Mucosa of descending colon (tissue), 3 donors: Measurements from ENCODE around the gene ZBTB11. TPM values are rescaled to one million over a fixed set of nuclear protein-coding genes. Genes with fewer than 3 reads are reported as not detected.
"Not testable (repeated sequence)": the region's sequence is repeated elsewhere in the genome, so short reads cannot be mapped to it uniquely, and the experiment has no call there.

ENCODE experiments used
- ATAC-seq: fragments of 200-7000 bp; cut with Tn5 transposase; one replicate; pipeline ENCODE4 v1.9.1; 2020; ENCODE audit warnings: mild to moderate bottlenecking, moderate library complexity
- DNase-seq, 3 donors: peaks; one replicate each; pipeline ENCODE4 v3.0.0-alpha.2; 2020
- H3K36me3 ChIP-seq: fragments of 200-600 bp; one replicate; pipeline ENCODE4 v1.8.0; 2021; ENCODE audit warnings: low read depth, mild to moderate bottlenecking
- H3K4me1 ChIP-seq: fragments of 200-600 bp; one replicate; pipeline ENCODE4 v1.8.0; 2021; ENCODE audit warnings: low read depth, mild to moderate bottlenecking
- H3K4me3 ChIP-seq: fragments of 200-600 bp; one replicate; pipeline ENCODE4 v1.8.0; 2021; ENCODE audit warnings: mild to moderate bottlenecking
- H3K9me3 ChIP-seq: fragments of 200-600 bp; one replicate; pipeline ENCODE4 v1.8.0; 2021; ENCODE audit warnings: mild to moderate bottlenecking
- CTCF ChIP-seq: fragments of 200-600 bp; IDR thresholded peaks from one replicate; pipeline ENCODE4 v1.8.0; 2022; ENCODE audit warnings: antibody characterized with exemption, mild to moderate bottlenecking
- intact Hi-C, 2 donors: fragments of 100-400 bp; cut with DNase I in 1 of 2; cut with micrococcal nuclease in 1 of 2; formaldehyde crosslinking; loops; one replicate each; pipeline versions ENCODE4 v1.11.0 to v1.11.1; 2022; cut with DNase I, micrococcal nuclease
- total RNA-seq, 3 donors: library from RNA; stranded (reverse); fragmentation: NEBNext Ultra II Directional in 2 of 3; extraction: Animal tissue kit (Norgen Biotek cat#: 25700) in 2 of 3; gene quantifications; one replicate each; pipeline versions ENCODE4 v1.2.1 to v1.2.4, GENCODE V29; 2021 to 2023
- donor health status: DM: no; HTN: no; CAD: no; lungs with moderate emphysema.
- donor health status: DM: no; HTN: no; CAD: no.
- donor health status: DM: no; HTN: yes; CAD: no.

The ZBTB11 gene
- total RNA-seq, 3 donors from 2014 or later, result 13.0 to 19.4 (median 13.1) TPM

DNA sequence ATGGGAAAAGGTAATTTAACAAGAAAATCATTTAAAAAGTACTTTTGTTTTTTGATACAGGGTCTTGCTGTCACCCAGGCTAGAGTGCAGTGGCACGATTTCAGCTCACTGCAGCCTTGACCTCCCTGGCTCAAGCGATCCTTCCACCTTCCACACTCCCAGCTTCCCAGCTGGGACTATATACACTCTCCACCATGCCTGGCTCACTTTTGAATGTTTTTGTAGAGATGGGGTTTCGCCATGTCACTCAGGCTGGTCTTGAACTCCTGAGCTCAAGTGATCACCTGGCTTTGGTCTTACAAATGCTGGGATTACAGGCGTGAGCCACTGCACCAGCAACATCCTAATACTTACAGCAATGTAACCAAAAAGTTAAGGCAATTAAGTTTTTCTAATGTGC, 3.5 kb upstream of the ZBTB11 start:
- H3K4me1 ChIP-seq, result peaks cover 23% of the 10 kb centered on the region
- no peak overlapping the region for H3K4me3 ChIP-seq
- ATAC-seq, result no peak
- peaks cover 7% of the 10 kb centered on the region for H3K36me3 ChIP-seq
- H3K9me3 ChIP-seq, result no peaks in the 10 kb centered on the region
- intact Hi-C loops, result no loop called here
- TF ChIP-seq CTCF, result no peak
- no peak for DNase-seq

GRCh38 chr3:101678837-101679236, 1.9 kb upstream of the ZBTB11 start:
- H3K9me3 ChIP-seq, H3K36me3 ChIP-seq, DNase-seq, H3K4me3 ChIP-seq, ATAC-seq: not testable (repeated sequence)
- peaks cover 15% of the 10 kb centered on the region for H3K4me1 ChIP-seq
- intact Hi-C loops, result loop anchor here in 1 of 2 donors (10.0 kb wide), 1 partner anchor 104 kb away; the partner anchor contains the start of gene PCNP

GRCh38 chr3:101677436-101678286, 729 bp upstream of the ZBTB11 start:
- Histone ChIP-seq H3K4me3 (peak overlapping the region; percentile 91), H3K4me1 (peaks cover 19% of the 10 kb centered on the region), H3K36me3 (peaks cover 7% of the 10 kb centered on the region), H3K9me3 (no peaks in the 10 kb centered on the region)
- ATAC-seq (no peak), DNase-seq (peak; percentile 27 to 64 (median 41))
- TF ChIP-seq CTCF, result no peak
- intact Hi-C loops, result loop anchor here in 1 of 2 donors (10.0 kb wide), 1 partner anchor 103 kb away; the partner anchor contains the start of gene PCNP

- H3K36me3 ChIP-seq, result peaks cover 7% of the 10 kb centered on the region
- peak overlapping the region; percentile 91 for H3K4me3 ChIP-seq
- ATAC-seq (peak; percentile 93), DNase-seq (peak; percentile 94 to 98 (median 98))
- H3K9me3 ChIP-seq, result no peaks in the 10 kb centered on the region
- TF ChIP-seq CTCF, result peak; percentile 24
- H3K4me1 ChIP-seq, result peaks cover 19% of the 10 kb centered on the region
- intact Hi-C loops, result loop anchor here in 1 of 2 donors (10.0 kb wide), 1 partner anchor 101 kb away; the partner anchor contains the start of gene PCNP
Measured at GRCh38 chr3:101676216-101676764, 642 bp downstream of the ZBTB11 start.

DNA sequence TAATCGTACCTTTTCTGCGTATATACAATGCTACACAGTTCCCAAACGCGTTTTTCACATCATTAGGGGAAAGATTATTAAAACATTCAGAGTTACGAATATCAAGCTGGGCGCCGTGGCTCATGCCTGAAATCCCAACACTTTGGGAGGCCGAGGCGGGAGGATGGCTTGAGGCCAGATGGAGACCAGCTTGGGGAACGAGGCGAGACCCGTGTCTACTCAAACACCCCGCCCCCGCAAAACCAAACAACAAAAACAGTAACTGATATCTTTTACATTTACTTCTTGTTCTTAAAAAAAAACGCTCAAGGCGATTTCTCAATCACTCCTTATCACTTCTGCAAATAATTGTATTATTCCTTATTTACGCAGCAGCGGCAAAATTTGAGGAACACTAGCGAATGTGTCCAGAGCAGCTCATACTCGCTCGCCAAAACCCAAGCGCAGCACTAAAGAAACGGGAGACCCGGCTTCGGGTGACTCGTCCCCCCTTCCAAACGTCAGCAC, 1.2 kb downstream of the ZBTB11 start:
- DNase-seq, result peak; percentile 56 to 70 (median 56)
- Histone ChIP-seq H3K4me1 (peaks cover 19% of the 10 kb centered on the region), H3K36me3 (peaks cover 4% of the 10 kb centered on the region), H3K4me3 (peak overlapping the region; percentile 91), H3K9me3 (no peaks in the 10 kb centered on the region)
- intact Hi-C loops, result loop anchor here in 1 of 2 donors (10.0 kb wide), 1 partner anchor 101 kb away; the partner anchor contains the start of gene PCNP
- TF ChIP-seq CTCF, result no peak
- ATAC-seq, result no peak
